ENCODE data around the gene WDFY1. TPM values are rescaled to one million over a fixed set of nuclear protein-coding genes. Genes with fewer than 3 reads are reported as not detected.

The WDFY1 gene, protein sequence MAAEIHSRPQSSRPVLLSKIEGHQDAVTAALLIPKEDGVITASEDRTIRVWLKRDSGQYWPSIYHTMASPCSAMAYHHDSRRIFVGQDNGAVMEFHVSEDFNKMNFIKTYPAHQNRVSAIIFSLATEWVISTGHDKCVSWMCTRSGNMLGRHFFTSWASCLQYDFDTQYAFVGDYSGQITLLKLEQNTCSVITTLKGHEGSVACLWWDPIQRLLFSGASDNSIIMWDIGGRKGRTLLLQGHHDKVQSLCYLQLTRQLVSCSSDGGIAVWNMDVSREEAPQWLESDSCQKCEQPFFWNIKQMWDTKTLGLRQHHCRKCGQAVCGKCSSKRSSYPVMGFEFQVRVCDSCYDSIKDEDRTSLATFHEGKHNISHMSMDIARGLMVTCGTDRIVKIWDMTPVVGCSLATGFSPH
- 97.3 and 155 TPM in 2 replicates for total RNA-seq

DNA sequence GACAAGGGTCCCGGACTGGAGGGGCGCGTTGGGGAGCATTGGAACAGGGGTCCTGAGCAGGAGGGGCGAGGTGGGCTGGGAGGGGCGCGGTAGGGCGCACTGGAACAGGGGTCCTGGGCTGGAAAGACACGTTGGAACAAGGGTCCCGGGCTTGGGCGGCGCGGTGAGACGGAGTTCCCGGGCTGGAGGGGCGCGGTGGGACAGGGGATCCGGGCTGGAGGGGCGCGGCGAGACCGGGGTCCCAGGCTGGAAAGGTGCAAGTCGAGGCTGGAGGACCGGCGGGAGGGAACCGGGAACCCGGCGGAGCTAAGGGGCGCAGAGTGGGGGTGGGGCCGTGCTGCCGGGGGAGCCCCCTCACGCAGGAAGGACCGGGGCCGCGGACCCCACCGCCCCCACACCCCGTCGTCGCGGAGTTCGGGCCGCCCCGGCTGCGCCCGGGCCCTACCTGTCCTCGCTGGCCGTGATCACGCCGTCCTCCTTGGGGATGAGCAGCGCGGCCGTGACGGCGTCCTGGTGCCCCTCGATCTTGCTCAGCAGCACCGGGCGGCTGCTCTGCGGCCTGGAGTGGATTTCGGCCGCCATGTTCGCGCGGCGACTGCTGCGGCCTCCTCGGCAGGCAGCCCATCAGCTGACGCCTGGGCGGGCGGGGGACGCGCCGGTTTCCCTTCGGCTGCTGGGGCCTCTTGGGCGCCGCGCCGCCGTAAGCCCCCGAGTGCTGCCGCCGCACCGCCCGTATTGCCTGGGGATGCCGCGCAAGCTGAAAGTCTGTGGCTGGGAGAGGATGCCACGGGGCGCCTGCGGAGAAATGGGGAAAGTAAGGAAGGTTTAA lies at the start of gene WDFY1:
WDFY1 (minus strand) TSS at position 633 of the 829 bp plus-strand sequence; CDS start at position 582, 51 bp downstream.

DNA sequence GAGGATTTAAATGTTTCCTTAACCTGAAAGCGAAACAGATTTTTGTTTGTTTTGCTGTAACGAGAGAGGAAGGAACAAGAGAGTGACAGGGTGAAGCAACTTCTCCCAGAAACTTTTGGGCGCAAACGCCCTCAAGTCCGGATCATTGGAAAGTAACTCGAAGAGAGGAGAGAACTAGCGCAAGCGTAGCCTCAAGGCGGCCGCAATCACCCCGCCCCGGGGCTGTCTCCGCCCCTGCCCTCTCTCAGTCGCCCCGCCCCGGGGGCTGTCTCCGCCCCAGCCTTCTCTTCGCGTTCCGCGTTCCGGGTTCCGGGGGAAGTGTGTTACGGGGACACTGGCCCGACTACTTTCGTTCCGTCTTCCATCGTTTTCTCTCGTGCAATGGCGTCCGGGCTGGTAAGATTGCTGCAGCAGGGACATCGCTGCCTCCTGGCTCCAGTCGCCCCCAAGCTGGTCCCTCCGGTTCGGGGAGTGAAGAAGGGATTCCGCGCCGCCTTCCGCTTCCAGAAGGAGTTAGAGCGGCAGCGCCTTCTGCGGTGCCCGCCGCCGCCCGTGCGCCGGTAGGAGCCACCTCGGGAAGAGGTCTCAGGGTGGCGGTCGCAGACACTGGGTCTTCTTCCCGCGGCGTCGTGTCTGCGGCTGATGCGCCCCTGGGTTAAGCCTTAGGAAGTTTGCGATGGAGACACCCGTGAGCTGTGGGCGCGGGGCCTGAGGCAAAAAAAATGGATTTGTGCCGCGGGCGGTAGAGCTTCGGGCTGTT lies 12.1 kb upstream of the WDFY1 start, which contains the start of gene MRPL44:
MRPL44 (plus strand) TSS at position 372 of the 760 bp plus-strand sequence; CDS start at position 382, 10 bp downstream.

DNA sequence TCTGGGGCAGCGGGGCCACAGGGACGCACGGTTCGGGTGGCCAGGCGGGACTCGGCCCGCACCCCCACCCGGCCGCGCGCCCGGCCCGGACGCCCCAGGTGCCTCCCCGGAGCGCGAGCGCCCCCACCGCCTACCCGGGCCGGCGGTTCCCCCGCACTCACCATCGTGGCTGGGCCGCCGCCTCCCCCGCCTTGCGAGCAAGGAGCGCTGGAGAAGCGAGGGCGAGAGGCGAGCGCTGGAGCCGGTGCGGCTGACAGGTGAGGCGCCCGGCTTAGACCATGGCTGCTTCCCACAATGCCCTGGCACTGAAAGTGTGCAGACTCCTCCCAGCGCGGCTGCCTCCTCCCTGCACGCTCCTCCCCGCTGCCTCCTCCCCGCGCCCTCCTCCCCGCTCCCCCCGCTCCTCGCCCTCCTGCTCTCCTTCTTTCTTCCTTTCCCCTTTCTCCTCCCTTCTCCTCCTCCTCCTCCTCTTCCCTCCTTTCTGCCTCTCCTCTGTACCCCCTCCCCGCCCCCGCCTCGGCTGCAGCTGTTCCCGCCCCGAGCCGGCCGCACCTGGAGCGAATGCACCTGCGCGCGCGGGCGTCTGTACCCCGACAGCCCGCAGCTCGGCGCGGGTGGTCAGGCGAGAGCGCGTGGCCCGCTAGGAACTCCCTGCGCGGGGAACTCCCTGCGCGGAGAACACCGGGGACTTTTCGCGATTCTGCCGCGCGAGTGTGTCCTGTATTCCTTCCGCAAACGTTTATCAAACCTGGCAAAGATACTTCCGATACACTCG lies 107.7 kb downstream of the WDFY1 start, which contains the start of gene AP1S3:
AP1S3 (minus strand) TSS at position 296 of the 775 bp plus-strand sequence; CDS start at position 164, 132 bp downstream.

Other genes with a start within 250 kb of the WDFY1 start
- gene AP1S3, start 107.8 kb downstream of the WDFY1 start, total RNA-seq: 2.6 and 4.4 TPM in 2 replicates
- 26.3 and 33.9 TPM in 2 replicates for gene MRPL44, start 12.1 kb upstream of the WDFY1 start, total RNA-seq
- gene SERPINE2, start 94.0 kb upstream of the WDFY1 start, total RNA-seq: 62.5 and 275 TPM in 2 replicates